Esophagus squamous epithelium (tissue), 5 donors: ENCODE measurements around the gene SPATA13. TPM values are rescaled to one million over a fixed set of nuclear protein-coding genes. Genes with fewer than 3 reads are reported as not detected.

Source experiments
- DNase-seq: peaks from one replicate; lab custom pipeline; 2025; lab: John Stamatoyannopoulos, UW
- H3K27ac ChIP-seq, 4 donors: fragments of 200-600 bp; sonication (generic); one replicate each; pipeline ENCODE4 v1.5.1; 2016 to 2019; ENCODE audit warnings: mild to moderate bottlenecking in 1 of 4
- H3K27me3 ChIP-seq, 4 donors: fragments of 200-600 bp; sonication (generic); 1 replicate in 3 of 4; 2 replicates in 1 of 4; pipeline versions ENCODE4 v1.5.1 to v1.6.0; 2017 to 2021; ENCODE audit warnings: antibody characterized with exemption in 1 of 4
- H3K36me3 ChIP-seq, 3 donors: fragments of 200-600 bp; sonication (generic); one replicate each; pipeline ENCODE4 v1.5.1; 2016 to 2019
- H3K4me1 ChIP-seq, 3 donors: fragments of 200-600 bp; sonication (generic); one replicate each; pipeline ENCODE4 v1.5.1; 2017 to 2019
- H3K4me3 ChIP-seq, 4 donors: fragments of 200-600 bp; sonication (generic); 1 replicate in 3 of 4; 2 replicates in 1 of 4; pipeline ENCODE4 v1.5.1; 2016 to 2019; ENCODE audit warnings: mild to moderate bottlenecking in 2 of 4, moderate library complexity in 1 of 4
- H3K9me3 ChIP-seq, 3 donors: fragments of 200-600 bp; sonication (generic); one replicate each; pipeline ENCODE4 v1.5.1; 2016 to 2019
- POLR2A ChIP-seq, 4 donors: fragments of 450-650 bp; IDR thresholded peaks; one replicate each; pipeline ENCODE4 v1.6.1; 2017; ENCODE audit warnings: antibody characterized with exemption in 4 of 4, mild to moderate bottlenecking in 4 of 4, moderate library complexity in 3 of 4
- WGBS, 2 donors: methylation state at CpG; one replicate each; pipeline ENCODE4 v1.1.5; 2018; 5-methylcytosine and 5-hydroxymethylcytosine counted together
- intact Hi-C: fragments of 100-400 bp; cut with DNase I; formaldehyde crosslinking; loops from one replicate; pipeline ENCODE4 v1.15.0; 2022
- total RNA-seq, 4 donors: library from RNA; depleted of rRNA; stranded (reverse); fragments of >200 nt; gene quantifications; one replicate each; pipeline ENCODE4 v1.1.0, GENCODE V29; 2016
- TF ChIP-seq, protein P1 (sequence below), 6 experiments: fragments of 450-650 bp in 4 of 6; fragments of 200-600 bp in 2 of 6; sonication (generic) in 2 of 6; IDR thresholded peaks; one replicate each; pipeline ENCODE4 v1.5.1; 2016 to 2019; ENCODE audit warnings: antibody characterized with exemption in 6 of 6, mild to moderate bottlenecking in 4 of 6, moderate library complexity in 4 of 6
- donor health status: DM: yes; HTN: yes; CAD: no.

Gene SPATA13
- total RNA-seq, 4 donors from 2014 or later: 5.0 to 16.6 (median 9.7) TPM

- H3K9me3 ChIP-seq: peaks cover 0 to 11% (median 5%) of the 10 kb centered on the region in 3 donors
- intact Hi-C loops: no loop called here
- no peak overlapping the region for H3K27ac ChIP-seq
- TF ChIP-seq POLR2A (IDR thresholded peaks at IDR 0.05): no peak
- TF ChIP-seq, protein P1, sequence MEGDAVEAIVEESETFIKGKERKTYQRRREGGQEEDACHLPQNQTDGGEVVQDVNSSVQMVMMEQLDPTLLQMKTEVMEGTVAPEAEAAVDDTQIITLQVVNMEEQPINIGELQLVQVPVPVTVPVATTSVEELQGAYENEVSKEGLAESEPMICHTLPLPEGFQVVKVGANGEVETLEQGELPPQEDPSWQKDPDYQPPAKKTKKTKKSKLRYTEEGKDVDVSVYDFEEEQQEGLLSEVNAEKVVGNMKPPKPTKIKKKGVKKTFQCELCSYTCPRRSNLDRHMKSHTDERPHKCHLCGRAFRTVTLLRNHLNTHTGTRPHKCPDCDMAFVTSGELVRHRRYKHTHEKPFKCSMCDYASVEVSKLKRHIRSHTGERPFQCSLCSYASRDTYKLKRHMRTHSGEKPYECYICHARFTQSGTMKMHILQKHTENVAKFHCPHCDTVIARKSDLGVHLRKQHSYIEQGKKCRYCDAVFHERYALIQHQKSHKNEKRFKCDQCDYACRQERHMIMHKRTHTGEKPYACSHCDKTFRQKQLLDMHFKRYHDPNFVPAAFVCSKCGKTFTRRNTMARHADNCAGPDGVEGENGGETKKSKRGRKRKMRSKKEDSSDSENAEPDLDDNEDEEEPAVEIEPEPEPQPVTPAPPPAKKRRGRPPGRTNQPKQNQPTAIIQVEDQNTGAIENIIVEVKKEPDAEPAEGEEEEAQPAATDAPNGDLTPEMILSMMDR (IDR thresholded peaks at IDR 0.05): no peak
- whole genome bisulfite sequencing, 2 donors: 67 to 75% methylated on average over 7 of the region's 7 CpGs
- H3K4me3 ChIP-seq: no peak overlapping the region
- no peak for DNase-seq
- H3K4me1 ChIP-seq: no peaks in the 10 kb centered on the region
- H3K36me3 ChIP-seq: no peaks in the 10 kb centered on the region
- H3K27me3 ChIP-seq: no peaks in the 10 kb centered on the region
Observed at GRCh38 chr13:24133021-24133795, 27.3 kb upstream of the SPATA13 start.

DNA sequence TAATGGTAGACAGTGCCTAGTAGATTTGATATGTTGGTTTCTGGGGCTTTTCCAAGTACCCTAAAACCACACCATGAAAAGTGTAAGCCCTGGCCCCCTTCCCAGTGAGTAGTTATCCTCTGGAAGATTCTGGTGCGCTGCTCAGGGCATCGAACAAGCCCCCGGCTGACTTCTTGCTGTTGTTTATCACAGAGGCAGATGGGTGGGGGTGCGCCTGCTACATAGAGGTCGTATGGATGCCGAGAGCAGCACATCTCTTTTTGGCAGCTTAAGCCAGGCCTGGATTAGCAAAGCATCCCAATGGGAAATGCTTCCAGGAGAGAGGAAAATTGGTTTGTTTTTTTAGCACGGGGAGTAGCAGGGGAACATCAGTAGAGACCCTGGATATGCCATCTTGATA is 26.3 kb upstream of the SPATA13 start:
- no peaks in the 10 kb centered on the region for H3K36me3 ChIP-seq
- no peak overlapping the region for H3K4me3 ChIP-seq
- H3K27ac ChIP-seq: no peak overlapping the region
- no peaks in the 10 kb centered on the region for H3K4me1 ChIP-seq
- no peak for DNase-seq
- H3K9me3 ChIP-seq: peaks cover 0 to 11% (median 5%) of the 10 kb centered on the region in 3 donors
- no peaks in the 10 kb centered on the region for H3K27me3 ChIP-seq
- TF ChIP-seq POLR2A (IDR thresholded peaks at IDR 0.05): no peak
- TF ChIP-seq, protein P1 (IDR thresholded peaks at IDR 0.05): no peak
- intact Hi-C loops: no loop called here
- 46 to 55% methylated on average over 4 to 6 of the region's 7 CpGs for WGBS, 2 donors

DNA sequence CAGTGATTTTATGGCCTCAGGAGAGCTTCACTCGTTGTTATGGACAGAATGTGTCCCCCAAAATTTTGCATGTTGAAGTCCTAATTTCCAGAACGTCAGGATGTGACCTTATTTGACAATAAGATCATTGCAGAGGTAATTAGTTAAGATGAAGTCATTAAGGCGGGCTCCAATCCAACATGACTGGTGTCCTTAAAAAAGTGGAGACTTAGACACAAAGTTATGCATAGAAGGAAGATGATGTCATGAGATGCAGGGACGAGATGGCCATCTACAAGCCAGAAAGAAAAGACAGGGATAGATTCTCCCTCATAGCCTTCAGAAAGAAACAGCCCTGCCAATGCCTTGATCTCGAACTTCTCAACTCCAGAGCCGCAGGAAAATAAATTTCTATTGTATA is 25.8 kb upstream of the SPATA13 start:
- DNase-seq: no peak
- intact Hi-C loops: no loop called here
- 61 to 70% methylated on average over 6 of the region's 6 CpGs for WGBS, 2 donors
- Histone ChIP-seq H3K27ac (no peak overlapping the region), H3K9me3 (peaks cover 0 to 11% (median 5%) of the 10 kb centered on the region in 3 donors), H3K27me3 (no peaks in the 10 kb centered on the region), H3K4me3 (no peak overlapping the region), H3K36me3 (no peaks in the 10 kb centered on the region), H3K4me1 (no peaks in the 10 kb centered on the region)
- TF ChIP-seq, protein P1 (IDR thresholded peaks at IDR 0.05): no peak
- no peak for TF ChIP-seq POLR2A (IDR thresholded peaks at IDR 0.05)

GRCh38 chr13:24135674-24136300 is 24.7 kb upstream of the SPATA13 start:
- no peaks in the 10 kb centered on the region for H3K27me3 ChIP-seq
- no peak overlapping the region for H3K4me3 ChIP-seq
- DNase-seq: no peak
- TF ChIP-seq POLR2A (IDR thresholded peaks at IDR 0.05): no peak
- TF ChIP-seq, protein P1 (IDR thresholded peaks at IDR 0.05): no peak
- no peaks in the 10 kb centered on the region for H3K4me1 ChIP-seq
- intact Hi-C loops: no loop called here
- H3K27ac ChIP-seq: no peak overlapping the region
- 54 to 63% methylated on average over 5 of the region's 5 CpGs for WGBS, 2 donors
- H3K36me3 ChIP-seq: no peaks in the 10 kb centered on the region
- peaks cover 0 to 11% (median 5%) of the 10 kb centered on the region in 3 donors for H3K9me3 ChIP-seq

- Histone ChIP-seq H3K27me3 (no peaks in the 10 kb centered on the region), H3K36me3 (no peaks in the 10 kb centered on the region), H3K27ac (no peak overlapping the region), H3K4me3 (no peak overlapping the region), H3K4me1 (no peaks in the 10 kb centered on the region), H3K9me3 (no peaks in the 10 kb centered on the region)
- TF ChIP-seq, protein P1 (IDR thresholded peaks at IDR 0.05): no peak
- TF ChIP-seq POLR2A (IDR thresholded peaks at IDR 0.05): no peak
- intact Hi-C loops: no loop called here
- no peak for DNase-seq
- 70 to 86% methylated on average over 5 of the region's 5 CpGs for WGBS, 2 donors
Observed at GRCh38 chr13:24138911-24139310, 21.6 kb upstream of the SPATA13 start.
